ENCODE data around the gene CHTF18.

DNA sequence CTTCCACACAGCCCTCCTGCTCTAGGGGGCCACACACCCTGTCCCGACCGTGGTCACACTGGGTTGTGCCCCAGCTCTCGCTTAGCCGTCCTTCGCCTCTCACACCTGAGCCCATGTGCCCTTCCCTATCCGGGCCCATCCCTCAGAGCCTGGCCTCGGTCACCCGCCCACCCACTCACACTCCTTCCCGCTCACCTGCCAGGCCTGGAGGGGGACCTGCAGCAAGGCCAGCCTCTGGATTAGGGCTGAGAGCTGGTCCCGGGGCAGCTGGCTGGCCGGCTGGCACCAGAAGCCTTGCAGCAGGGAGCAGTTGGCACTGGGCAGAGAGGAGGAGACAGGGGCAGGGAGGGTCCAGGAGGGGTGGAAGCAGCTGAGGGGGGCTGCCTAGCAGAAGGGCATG lies 10.0 kb upstream of the CHTF18 start:
- no peak for TF ChIP-seq POLR2A (IDR thresholded peaks at IDR 0.05; ENCODE audit: low read depth, low read length)
- no peak for TF ChIP-seq POLR2AphosphoS5 (IDR thresholded peaks at IDR 0.05; ENCODE audit: low read depth, low read length)
- no peak for TF ChIP-seq TAF1 (IDR thresholded peaks at IDR 0.05; ENCODE audit: low read depth, low read length)

Data from GM12891 (cell line).